GM19372 (cell line): ENCODE results near the gene RAB31.
"Not testable (repeated sequence)": the region's sequence is repeated elsewhere in the genome, so short reads cannot be mapped to it uniquely, and the experiment has no call there.

ENCODE experiments used
- ATAC-seq: cut with Tn5 transposase; IDR thresholded peaks from one replicate; pipeline ENCODE4 v1.9.1; 2021; ENCODE audit warnings: mild to moderate bottlenecking, low read depth, moderate library complexity; ENCODE audit not compliant: unreplicated experiment

Gene RAB31

GRCh38 chr18:9874728-9875127, 166.6 kb downstream of the RAB31 start:
- no peak for ATAC-seq

GRCh38 chr18:9876212-9876866, 168.2 kb downstream of the RAB31 start:
- ATAC-seq: no peak

DNA sequence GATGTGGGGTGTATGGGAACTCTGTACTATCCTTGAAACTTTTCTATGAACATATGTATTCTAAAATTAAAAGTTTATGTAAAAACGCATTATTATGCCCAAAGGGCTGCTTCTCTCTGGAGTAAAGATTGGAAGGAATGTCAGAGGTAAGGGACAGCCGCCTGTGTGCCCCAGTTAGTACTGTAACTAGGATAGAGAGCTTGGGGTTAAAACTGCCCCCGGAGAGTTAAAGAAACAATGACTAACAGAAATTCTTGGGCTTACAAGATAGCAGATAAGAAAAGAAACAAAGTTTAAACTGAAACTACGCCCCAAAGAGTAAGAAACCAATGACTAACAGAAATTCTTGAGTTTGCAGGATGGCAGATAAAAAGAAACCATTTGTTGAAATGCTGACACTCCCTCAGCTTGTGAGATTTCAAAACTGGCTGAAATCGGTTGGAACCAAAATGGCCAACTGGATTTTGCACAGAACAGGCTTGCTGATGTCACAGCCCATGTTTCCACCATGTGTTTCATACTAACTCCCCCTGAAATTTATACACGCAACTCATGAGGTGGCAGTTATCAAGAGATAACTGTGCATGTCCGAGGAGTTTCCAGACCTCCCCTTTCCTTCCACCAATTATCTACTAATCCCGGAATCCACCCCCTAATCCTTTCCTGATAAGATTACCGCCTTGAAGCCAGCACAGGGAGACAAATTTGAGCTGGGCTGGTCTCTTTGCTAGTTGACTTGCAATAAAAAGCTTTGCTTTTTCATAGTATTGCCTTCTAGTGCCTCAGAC, 169.0 kb downstream of the RAB31 start:
- no peak for ATAC-seq

DNA sequence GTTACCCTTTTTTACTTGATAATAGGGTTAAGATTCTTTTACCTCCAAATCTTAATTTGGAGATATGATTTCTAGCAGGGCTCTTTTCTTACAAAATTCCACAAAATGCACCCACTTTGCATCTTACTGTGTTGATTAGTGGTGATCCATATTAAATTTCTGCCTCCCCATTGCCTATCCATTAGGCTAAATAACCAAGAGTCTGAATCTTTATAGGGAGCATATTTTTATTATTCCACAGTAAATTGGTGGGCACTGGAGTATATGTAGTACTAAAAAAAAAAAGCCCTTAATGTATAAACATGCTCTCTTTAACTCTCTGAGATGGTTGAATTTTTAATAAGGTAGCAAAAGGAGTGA, 169.5 kb downstream of the RAB31 start:
- ATAC-seq: no peak

GRCh38 chr18:9878095-9878494, 170.0 kb downstream of the RAB31 start:
- ATAC-seq: no peak

GRCh38 chr18:9878783-9879242, 170.7 kb downstream of the RAB31 start:
- no peak for ATAC-seq

DNA sequence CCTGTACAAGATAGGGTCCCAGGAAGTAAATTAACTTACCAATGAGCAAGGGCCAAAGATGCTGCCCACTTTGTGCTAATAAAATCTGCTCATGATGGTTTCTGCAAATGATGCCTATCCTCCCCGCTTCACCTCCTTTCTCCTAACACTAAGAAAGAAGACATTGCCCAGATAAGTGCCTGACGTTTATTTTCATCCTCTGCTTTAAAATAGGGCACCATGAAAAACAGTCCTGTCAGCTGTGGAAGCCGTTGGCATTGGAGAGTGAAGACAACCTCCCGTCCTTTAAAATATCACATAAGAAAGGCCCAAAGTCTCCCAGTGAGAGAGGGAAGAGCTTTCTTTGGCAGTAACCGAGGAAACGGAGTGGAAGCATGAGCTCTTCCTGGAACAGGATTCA, 176.0 kb downstream of the RAB31 start:
- ATAC-seq: no peak

GRCh38 chr18:9884532-9885140, 176.5 kb downstream of the RAB31 start:
- ATAC-seq: no peak

- ATAC-seq: no peak
Observed at GRCh38 chr18:9885170-9886004, 177.3 kb downstream of the RAB31 start, which contains the start of gene TXNDC2. TXNDC2 (plus strand) TSS chr18:9885973; CDS start chr18:9886681, 708 bp downstream.

- ATAC-seq: no peak
Observed at GRCh38 chr18:9886005-9886348, 177.9 kb downstream of the RAB31 start.

DNA sequence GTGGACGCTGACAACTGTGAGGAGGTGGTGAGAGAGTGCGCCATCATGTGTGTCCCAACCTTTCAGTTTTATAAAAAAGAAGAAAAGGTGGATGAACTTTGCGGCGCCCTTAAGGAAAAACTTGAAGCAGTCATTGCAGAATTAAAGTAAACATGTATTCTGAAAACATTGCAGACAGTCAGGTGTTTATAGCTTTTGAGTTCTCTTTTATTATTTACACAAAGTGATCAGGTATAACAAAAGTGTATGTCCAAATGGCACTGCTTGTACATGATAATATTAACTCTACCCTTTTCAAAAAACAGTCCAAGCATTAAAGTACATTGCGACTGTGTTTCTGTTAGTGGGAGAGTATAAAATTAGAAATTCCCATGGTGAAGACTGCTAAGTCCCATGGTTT, 179.9 kb downstream of the RAB31 start:
- no peak for ATAC-seq

DNA sequence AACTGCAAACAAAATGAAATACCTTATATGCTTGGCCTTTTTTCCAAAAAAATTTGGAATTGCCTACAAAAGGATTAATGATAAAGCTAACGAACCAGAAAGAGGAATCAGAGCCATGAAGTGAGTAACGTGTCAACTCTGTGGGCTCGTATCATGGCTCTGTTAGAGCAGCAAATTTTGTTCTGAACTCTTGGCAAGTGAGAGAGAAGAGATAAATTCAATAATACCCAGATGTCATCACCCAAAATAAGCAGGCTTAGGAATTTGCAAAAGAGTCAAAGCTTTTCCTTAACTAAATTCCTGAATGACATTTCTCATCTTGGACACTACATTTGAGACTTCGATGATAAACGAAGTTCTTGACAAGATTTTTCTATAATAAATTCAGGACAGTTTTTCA, 182.1 kb downstream of the RAB31 start:
- ATAC-seq: no peak

GRCh38 chr18:9890957-9891356, 182.9 kb downstream of the RAB31 start:
- ATAC-seq: no peak

DNA sequence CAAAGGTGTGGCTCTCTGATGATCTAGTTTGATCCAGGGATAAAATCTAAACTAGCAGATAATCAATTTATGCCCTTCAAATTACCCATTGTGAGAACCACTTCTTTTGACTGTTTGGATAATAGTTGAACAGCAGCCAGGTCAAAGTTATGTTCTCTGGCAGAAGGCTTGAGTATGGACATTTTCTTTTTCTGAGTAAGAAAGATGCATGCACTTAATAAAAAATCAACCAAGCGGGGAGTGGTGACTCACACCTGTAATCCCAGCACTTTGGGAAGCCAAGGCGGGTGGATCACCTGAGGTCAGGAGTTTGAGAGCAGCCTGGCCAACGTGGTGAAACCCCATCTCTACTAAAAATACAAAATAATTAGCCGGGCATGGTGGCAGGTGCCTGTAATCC, 183.4 kb downstream of the RAB31 start:
- not testable (repeated sequence) for ATAC-seq

- ATAC-seq: no peak
Observed at GRCh38 chr18:9894454-9895068, 186.5 kb downstream of the RAB31 start.

- ATAC-seq: no peak
Observed at GRCh38 chr18:9897129-9897528, 189.0 kb downstream of the RAB31 start.

- not testable (repeated sequence) for ATAC-seq
Observed at GRCh38 chr18:9897787-9898291, 189.7 kb downstream of the RAB31 start.

GRCh38 chr18:9898792-9899549, 190.9 kb downstream of the RAB31 start:
- ATAC-seq: no peak

GRCh38 chr18:9899550-9899930, 191.4 kb downstream of the RAB31 start:
- not testable (repeated sequence) for ATAC-seq
